Naive thymus-derived CD4-positive, alpha-beta T cell (primary cell): Measurements from ENCODE around the gene STK25. TPM values are rescaled to one million over a fixed set of nuclear protein-coding genes. Genes with fewer than 3 reads are reported as not detected.
A peak's percentile ranks its signal among the peaks of the same experiment; 100 is the strongest.

ENCODE experiments used
- ATAC-seq: fragments of 150-1000 bp; cut with Tn5 transposase; 2 replicates; pipeline ENCODE4 v1.10.0; 2021; ENCODE audit warnings: mild to moderate bottlenecking, moderate library complexity
- CTCF ChIA-PET: fragments of 350-600 bp; sonication (Branson Sonifier 250); formaldehyde crosslinking; loops from one replicate; lab custom pipeline; 2021; ENCODE audit warnings: antibody characterized with exemption; lab: Charles Lee
- POLR2A ChIA-PET: fragments of 350-600 bp; sonication (Branson Sonifier 250); formaldehyde crosslinking; loops from one replicate; lab custom pipeline; 2021; ENCODE audit warnings: antibody characterized with exemption, inconsistent platforms; lab: Charles Lee
- DNase-seq, 9 donors: peaks; one replicate each; pipeline versions ENCODE4 v3.0.0 to v3.0.0-alpha.2; 2020 to 2022; ENCODE audit warnings: mixed read lengths in 1 of 9
- H3K27ac ChIP-seq: one replicate; pipeline ENCODE4 v1.7.0; 2013; ENCODE audit warnings: mild to moderate bottlenecking, low read depth, low read length, moderate library complexity
- H3K27me3 ChIP-seq, 2 donors: one replicate each; pipeline ENCODE4 v1.7.0; 2013; ENCODE audit warnings: low read length in 2 of 2, mild to moderate bottlenecking in 2 of 2, moderate library complexity in 2 of 2; ENCODE audit not compliant: control insufficient read depth in 2 of 2, insufficient read depth in 2 of 2
- H3K36me3 ChIP-seq, 3 experiments: 1 replicate in 2 of 3; 2 replicates in 1 of 3; pipeline ENCODE4 v1.7.0; 2013; ENCODE audit warnings: low read length in 3 of 3, mild to moderate bottlenecking in 3 of 3, moderate library complexity in 1 of 3; ENCODE audit not compliant: insufficient read depth in 3 of 3, control insufficient read depth in 2 of 3
- H3K4me1 ChIP-seq, 2 donors: one replicate each; pipeline ENCODE4 v1.7.0; 2013; ENCODE audit warnings: low read length in 2 of 2, mild to moderate bottlenecking in 2 of 2, moderate library complexity in 1 of 2; ENCODE audit not compliant: control insufficient read depth in 2 of 2, insufficient read depth in 2 of 2
- H3K4me3 ChIP-seq: 2 replicates; pipeline ENCODE4 v1.7.0; 2013; ENCODE audit warnings: mild to moderate bottlenecking, low read length
- H3K9me3 ChIP-seq, 3 experiments: 1 replicate in 2 of 3; 2 replicates in 1 of 3; pipeline ENCODE4 v1.7.0; 2013; ENCODE audit warnings: low read length in 3 of 3; ENCODE audit not compliant: control insufficient read depth in 2 of 3
- H3K27ac Mint-ChIP-seq, 9 donors: one replicate each; pipeline ENCODE4 v1.8.0; 2020 to 2022; ENCODE audit warnings: mixed read lengths in 9 of 9, mild to moderate bottlenecking in 8 of 9, moderate library complexity in 5 of 9, inconsistent platforms in 2 of 9
- H3K27me3 Mint-ChIP-seq, 5 donors: one replicate each; pipeline ENCODE4 v1.8.0; 2021 to 2022; ENCODE audit warnings: mixed read lengths in 5 of 5, mild to moderate bottlenecking in 1 of 5
- H3K36me3 Mint-ChIP-seq, 5 donors: one replicate each; pipeline ENCODE4 v1.8.0; 2020 to 2022; ENCODE audit warnings: mixed read lengths in 5 of 5, mild to moderate bottlenecking in 3 of 5, inconsistent platforms in 1 of 5
- H3K4me1 Mint-ChIP-seq, 7 donors: one replicate each; pipeline ENCODE4 v1.8.0; 2020 to 2022; ENCODE audit warnings: mixed read lengths in 7 of 7, mild to moderate bottlenecking in 3 of 7, inconsistent platforms in 1 of 7
- H3K4me3 Mint-ChIP-seq, 10 donors: one replicate each; pipeline ENCODE4 v1.8.0; 2020 to 2022; ENCODE audit warnings: mild to moderate bottlenecking in 10 of 10, mixed read lengths in 10 of 10, moderate library complexity in 6 of 10, inconsistent platforms in 2 of 10
- H3K9me3 Mint-ChIP-seq, 11 donors: one replicate each; pipeline ENCODE4 v1.8.0; 2020 to 2022; ENCODE audit warnings: mixed read lengths in 11 of 11, mild to moderate bottlenecking in 4 of 11, inconsistent platforms in 1 of 11, moderate library complexity in 1 of 11
- intact Hi-C, 2 donors: fragments of 100-400 bp; cut with micrococcal nuclease; formaldehyde crosslinking; loops; one replicate each; pipeline ENCODE4 v1.15.1; 2023
- polyA plus RNA-seq, 2 donors: library from polyadenylated mRNA; unstranded; fragments of 300-500 nt; fragmentation: Illumina TruSeq; gene quantifications; one replicate each; pipeline ENCODE4 v1.2.3, GENCODE V29; 2021
- total RNA-seq, 6 experiments: library from RNA in 5 of 6; stranded (reverse) in 5 of 6; gene quantifications; 1 replicate in 5 of 6; 2 replicates in 1 of 6; pipeline ENCODE4 v1.2.3 and lab custom pipeline; 2021 to 2026

STK25 gene
- total and polyA plus RNA-seq, 7 experiments from 2014 or later: 74.0 to 170 (median 109) TPM

GRCh38 chr2:241500016-241500415, 8.4 kb downstream of the STK25 start:
- Histone ChIP-seq H3K4me3 (no peak overlapping the region), H3K4me1 (no peaks in the 10 kb centered on the region), H3K36me3 (peaks cover 0 to 67% (median 5%) of the 10 kb centered on the region in 3 experiments), H3K9me3 (no peaks in the 10 kb centered on the region), H3K27ac (no peak overlapping the region), H3K27me3 (no peaks in the 10 kb centered on the region)
- DNase-seq: no peak
- ATAC-seq: no peak
- Mint-ChIP-seq H3K9me3 (no peaks in the 10 kb centered on the region), H3K4me3 (no peak overlapping the region), H3K36me3 (peaks cover 0 to 8% (median 2%) of the 10 kb centered on the region in 5 donors), H3K27me3 (no peaks in the 10 kb centered on the region), H3K27ac (no peak overlapping the region), H3K4me1 (peaks cover 0 to 6% (median 4%) of the 10 kb centered on the region in 7 donors)
- CTCF ChIA-PET: no interaction called here
- POLR2A ChIA-PET: no interaction called here
- intact Hi-C loops: loop anchor here in 1 of 2 donors (10.0 kb wide), 1 partner anchor 935 kb away; the partner anchor contains the start of genes DUSP28 and RNPEPL1

- Mint-ChIP-seq H3K27me3 (no peaks in the 10 kb centered on the region), H3K4me3 (no peak overlapping the region), H3K36me3 (peaks cover 0 to 10% (median 2%) of the 10 kb centered on the region in 5 donors), H3K27ac (no peak overlapping the region), H3K4me1 (peaks cover 0 to 3% (median 0%) of the 10 kb centered on the region in 7 donors), H3K9me3 (no peaks in the 10 kb centered on the region)
- Histone ChIP-seq H3K27me3 (no peaks in the 10 kb centered on the region), H3K9me3 (no peaks in the 10 kb centered on the region), H3K4me3 (no peak overlapping the region), H3K4me1 (no peaks in the 10 kb centered on the region), H3K36me3 (peaks cover 0 to 71% (median 5%) of the 10 kb centered on the region in 3 experiments), H3K27ac (no peak overlapping the region)
- CTCF ChIA-PET: no interaction called here
- POLR2A ChIA-PET: no interaction called here
- ATAC-seq (no peak), DNase-seq (no peak)
- intact Hi-C loops: no loop called here
Observed at GRCh38 chr2:241499146-241499965, 9.0 kb downstream of the STK25 start.

GRCh38 chr2:241498115-241499070, 10.0 kb downstream of the STK25 start:
- no peak overlapping the region for H3K27ac Mint-ChIP-seq
- ChIA-PET CTCF (no interaction called here), POLR2A (interaction anchor here (0.6 kb wide), 1 partner anchor 188 kb away, joined by 3 read pairs; no protein-coding TSS in a partner anchor)
- H3K4me3 Mint-ChIP-seq: no peak overlapping the region
- H3K4me3 ChIP-seq: no peak overlapping the region
- no peaks in the 10 kb centered on the region for H3K9me3 ChIP-seq
- no peaks in the 10 kb centered on the region for H3K27me3 Mint-ChIP-seq
- no peak overlapping the region for H3K27ac ChIP-seq
- intact Hi-C loops: no loop called here
- peaks cover 0 to 10% (median 2%) of the 10 kb centered on the region in 5 donors for H3K36me3 Mint-ChIP-seq
- H3K9me3 Mint-ChIP-seq: no peaks in the 10 kb centered on the region
- no peak for ATAC-seq
- H3K27me3 ChIP-seq: no peaks in the 10 kb centered on the region
- no peak for DNase-seq
- H3K36me3 ChIP-seq: peaks cover 0 to 74% (median 5%) of the 10 kb centered on the region in 3 experiments
- H3K4me1 ChIP-seq: no peaks in the 10 kb centered on the region
- peaks cover 0 to 2% (median 0%) of the 10 kb centered on the region in 7 donors for H3K4me1 Mint-ChIP-seq

- Histone ChIP-seq H3K27me3 (no peaks in the 10 kb centered on the region), H3K4me3 (no peak overlapping the region), H3K4me1 (no peaks in the 10 kb centered on the region), H3K27ac (no peak overlapping the region), H3K9me3 (no peaks in the 10 kb centered on the region), H3K36me3 (peaks cover 0 to 80% (median 8%) of the 10 kb centered on the region in 3 experiments)
- no peak for DNase-seq
- ATAC-seq: no peak
- H3K4me3 Mint-ChIP-seq: no peak overlapping the region
- no peaks in the 10 kb centered on the region for H3K27me3 Mint-ChIP-seq
- peaks cover 0 to 10% (median 3%) of the 10 kb centered on the region in 5 donors for H3K36me3 Mint-ChIP-seq
- ChIA-PET CTCF (no interaction called here), POLR2A (no interaction called here)
- peaks cover 0 to 4% (median 0%) of the 10 kb centered on the region in 7 donors for H3K4me1 Mint-ChIP-seq
- intact Hi-C loops: no loop called here
- peak overlapping the region in 1 of 9 donors; percentile 65 for H3K27ac Mint-ChIP-seq
- no peaks in the 10 kb centered on the region for H3K9me3 Mint-ChIP-seq
Observed at GRCh38 chr2:241496904-241497877, 11.2 kb downstream of the STK25 start.

- no peak overlapping the region for H3K27ac ChIP-seq
- no peak overlapping the region for H3K4me3 Mint-ChIP-seq
- intact Hi-C loops: no loop called here
- ChIA-PET CTCF (no interaction called here), POLR2A (no interaction called here)
- no peaks in the 10 kb centered on the region for H3K9me3 Mint-ChIP-seq
- no peak for ATAC-seq
- no peaks in the 10 kb centered on the region for H3K27me3 ChIP-seq
- H3K36me3 ChIP-seq: peaks cover 0 to 71% (median 8%) of the 10 kb centered on the region in 3 experiments
- H3K27me3 Mint-ChIP-seq: no peaks in the 10 kb centered on the region
- peaks cover 0 to 8% (median 0%) of the 10 kb centered on the region in 7 donors for H3K4me1 Mint-ChIP-seq
- H3K4me1 ChIP-seq: no peaks in the 10 kb centered on the region
- no peak overlapping the region for H3K4me3 ChIP-seq
- no peak for DNase-seq
- no peaks in the 10 kb centered on the region for H3K9me3 ChIP-seq
- no peak overlapping the region for H3K27ac Mint-ChIP-seq
- peaks cover 0 to 10% (median 3%) of the 10 kb centered on the region in 5 donors for H3K36me3 Mint-ChIP-seq
Observed at GRCh38 chr2:241496003-241496707, 12.2 kb downstream of the STK25 start.
